ENCODE results near the gene GPC3. TPM values are rescaled to one million over a fixed set of nuclear protein-coding genes. Genes with fewer than 3 reads are reported as not detected.

GPC3 gene
- total and polyA plus RNA-seq, 2 experiments from 2014 or later, result 171 to 323 TPM

DNA sequence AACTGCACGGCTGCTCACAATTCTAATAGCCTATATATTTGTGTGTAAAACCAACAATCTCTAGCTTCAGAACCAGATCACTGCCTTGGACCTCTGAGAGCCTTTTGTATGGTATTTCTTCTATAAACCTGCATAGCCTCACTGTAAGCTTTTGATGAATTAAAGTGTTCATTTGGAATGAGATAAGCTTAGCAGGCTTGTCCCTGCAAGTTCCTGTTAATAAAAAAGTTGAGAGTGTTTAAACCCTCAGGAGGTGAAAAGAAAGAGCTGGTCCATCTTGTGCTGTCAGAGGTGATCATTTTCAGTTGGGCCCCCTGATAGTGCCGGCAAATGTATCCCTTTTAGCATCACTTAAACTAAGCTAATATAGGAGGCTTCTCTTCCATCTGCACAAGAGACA lies 191.8 kb downstream of the GPC3 start:
- Histone ChIP-seq H3K27ac (peak overlapping the region; percentile 64), H3K27me3 (no peaks in the 10 kb centered on the region), H3K4me3 (no peak overlapping the region), H3K9me3 (ENCODE audit: low read depth) (no peaks in the 10 kb centered on the region), H3K36me3 (no peaks in the 10 kb centered on the region), H3K4me1 (ENCODE audit: low read depth) (peaks cover 17% of the 10 kb centered on the region)
- no peak for TF ChIP-seq CTCF (IDR thresholded peaks at IDR 0.05; ENCODE audit: low read depth, low read length)
- no peak for DNase-seq (ENCODE audit: low read depth in 1 of 2, low spot score in 1 of 2)

GRCh38 chrX:133792198-133792953 lies 193.0 kb downstream of the GPC3 start:
- Histone ChIP-seq H3K4me1 (ENCODE audit: low read depth) (peaks cover 17% of the 10 kb centered on the region), H3K4me3 (no peak overlapping the region), H3K9me3 (ENCODE audit: low read depth) (no peaks in the 10 kb centered on the region), H3K27me3 (no peaks in the 10 kb centered on the region), H3K27ac (no peak overlapping the region), H3K36me3 (no peaks in the 10 kb centered on the region)
- peak; percentile 80 to 87 for DNase-seq (ENCODE audit: low read depth in 1 of 2, low spot score in 1 of 2)
- TF ChIP-seq CTCF (IDR thresholded peaks at IDR 0.05; ENCODE audit: low read depth, low read length), result peak; percentile 92

DNA sequence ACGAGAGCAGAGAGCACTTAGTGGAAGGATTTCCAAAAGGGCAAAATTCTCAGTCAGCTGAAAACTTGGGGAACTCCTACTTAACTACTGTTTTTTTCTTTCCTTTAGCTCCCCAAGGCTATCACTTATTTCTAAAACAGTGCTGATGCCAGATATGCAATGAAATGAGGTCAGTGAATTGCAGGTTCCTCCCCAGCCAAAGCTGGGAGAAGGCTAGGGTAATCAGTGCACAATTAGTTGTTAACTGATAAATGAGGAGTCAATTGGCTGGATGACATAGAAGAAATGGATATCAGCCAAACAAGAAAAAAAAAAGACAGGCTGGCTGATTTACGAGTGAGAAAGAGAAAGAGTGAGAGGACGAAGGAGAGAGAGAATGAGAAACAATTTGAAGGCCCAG lies 195.6 kb downstream of the GPC3 start:
- no peaks in the 10 kb centered on the region for H3K36me3 ChIP-seq
- no peaks in the 10 kb centered on the region for H3K27me3 ChIP-seq
- H3K27ac ChIP-seq, result no peak overlapping the region
- no peak for DNase-seq (ENCODE audit: low read depth in 1 of 2, low spot score in 1 of 2)
- H3K4me3 ChIP-seq, result no peak overlapping the region
- no peak for TF ChIP-seq CTCF (IDR thresholded peaks at IDR 0.05; ENCODE audit: low read depth, low read length)
- H3K9me3 ChIP-seq (ENCODE audit: low read depth), result no peaks in the 10 kb centered on the region
- H3K4me1 ChIP-seq (ENCODE audit: low read depth), result peaks cover 17% of the 10 kb centered on the region

- Histone ChIP-seq H3K27ac (no peak overlapping the region), H3K27me3 (no peaks in the 10 kb centered on the region), H3K9me3 (ENCODE audit: low read depth) (no peaks in the 10 kb centered on the region), H3K4me1 (ENCODE audit: low read depth) (peaks cover 21% of the 10 kb centered on the region), H3K4me3 (no peak overlapping the region), H3K36me3 (no peaks in the 10 kb centered on the region)
- DNase-seq (ENCODE audit: low read depth in 1 of 2, low spot score in 1 of 2), result no peak
- TF ChIP-seq CTCF (IDR thresholded peaks at IDR 0.05; ENCODE audit: low read depth, low read length), result no peak
Measured at GRCh38 chrX:133786382-133786781, 199.0 kb downstream of the GPC3 start.

GRCh38 chrX:133783274-133783673 lies 202.1 kb downstream of the GPC3 start:
- H3K4me1 ChIP-seq (ENCODE audit: low read depth), result peaks cover 25% of the 10 kb centered on the region
- H3K27ac ChIP-seq, result no peak overlapping the region
- H3K4me3 ChIP-seq, result no peak overlapping the region
- H3K36me3 ChIP-seq, result no peaks in the 10 kb centered on the region
- DNase-seq (ENCODE audit: low read depth in 1 of 2, low spot score in 1 of 2), result no peak
- H3K27me3 ChIP-seq, result no peaks in the 10 kb centered on the region
- TF ChIP-seq CTCF (IDR thresholded peaks at IDR 0.05; ENCODE audit: low read depth, low read length), result no peak
- no peaks in the 10 kb centered on the region for H3K9me3 ChIP-seq (ENCODE audit: low read depth)
